GM12891 (cell line): ENCODE results near the gene CALU.

Experiments
- POLR2A ChIP-seq: IDR thresholded peaks from 2 replicates; pipeline ENCODE4 v1.6.1; 2011; ENCODE audit warnings: low read depth, low read length, control low read depth
- POLR2AphosphoS5 ChIP-seq: IDR thresholded peaks from 2 replicates; pipeline ENCODE4 v1.6.1; 2011; ENCODE audit warnings: low read depth, low read length, control low read depth
- POU2F2 ChIP-seq: IDR thresholded peaks from 2 replicates; pipeline ENCODE4 v1.6.1; 2011; ENCODE audit warnings: low read depth, mild to moderate bottlenecking, control low read depth, low read length, moderate library complexity
- TAF1 ChIP-seq: IDR thresholded peaks from 2 replicates; pipeline ENCODE4 v1.6.1; 2011; ENCODE audit warnings: low read depth, low read length, control low read depth

DNA sequence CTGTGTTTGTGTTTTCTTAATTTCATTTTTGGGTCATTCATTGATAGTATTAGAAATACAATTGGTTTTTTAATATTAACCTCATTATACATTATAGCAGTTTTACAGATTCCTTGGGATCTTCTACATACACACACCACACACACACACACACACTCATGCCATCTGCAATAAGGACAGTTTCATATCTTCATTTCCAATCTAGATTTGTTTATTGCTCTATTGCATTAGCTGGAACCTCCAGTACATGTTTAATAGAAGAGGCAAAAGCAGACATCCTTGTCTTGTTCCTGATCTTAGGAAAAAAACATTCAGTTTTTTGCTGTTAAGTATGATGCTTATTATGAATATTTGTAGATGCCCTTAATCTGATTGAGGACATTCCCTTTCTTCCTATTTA lies 17.8 kb upstream of the CALU start:
- TF ChIP-seq POU2F2 (no peak), TAF1 (no peak), POLR2A (no peak), POLR2AphosphoS5 (no peak)
